Heart right ventricle (tissue), 16 donors: ENCODE data around the gene LRRC55. TPM values are rescaled to one million over a fixed set of nuclear protein-coding genes. Genes with fewer than 3 reads are reported as not detected.

Experiments
- ATAC-seq, 8 donors: fragments of 200-7000 bp; cut with Tn5 transposase; one replicate each; pipeline ENCODE4 v1.9.1; 2020; ENCODE audit warnings: mild to moderate bottlenecking in 8 of 8, moderate library complexity in 8 of 8, moderate number of reproducible peaks in 1 of 8
- DNase-seq, 2 donors: peaks; one replicate each; pipeline ENCODE4 v3.0.0-alpha.2; 2020
- H3K27ac ChIP-seq, 10 donors: fragments of 200-600 bp; sonication (generic) in 2 of 10; one replicate each; pipeline versions ENCODE4 v1.5.0 to v1.8.0; 2020 to 2022; ENCODE audit warnings: mild to moderate bottlenecking in 3 of 10
- H3K27me3 ChIP-seq, 7 donors: fragments of 200-600 bp; one replicate each; pipeline ENCODE4 v1.8.0; 2021 to 2022; ENCODE audit warnings: mild to moderate bottlenecking in 2 of 7
- H3K36me3 ChIP-seq, 9 donors: fragments of 200-600 bp; sonication (generic) in 1 of 9; one replicate each; pipeline versions ENCODE4 v1.5.0 to v1.8.0; 2020 to 2022; ENCODE audit warnings: mild to moderate bottlenecking in 2 of 9
- H3K4me1 ChIP-seq, 9 donors: fragments of 200-600 bp; sonication (generic) in 1 of 9; one replicate each; pipeline versions ENCODE4 v1.5.0 to v1.8.0; 2020 to 2022; ENCODE audit warnings: mild to moderate bottlenecking in 4 of 9
- H3K4me3 ChIP-seq, 10 donors: fragments of 200-600 bp; sonication (generic) in 2 of 10; one replicate each; pipeline versions ENCODE4 v1.5.0 to v1.8.0; 2020 to 2022; ENCODE audit warnings: mild to moderate bottlenecking in 7 of 10, moderate library complexity in 2 of 10
- H3K9me3 ChIP-seq, 11 donors: fragments of 200-600 bp in 10 of 11; sonication (generic) in 2 of 11; one replicate each; pipeline versions ENCODE4 v1.5.0 to v1.8.0; 2013 to 2022; ENCODE audit warnings: mild to moderate bottlenecking in 2 of 11, control low read depth in 1 of 11, moderate library complexity in 1 of 11
- CTCF ChIP-seq, 9 donors: fragments of 200-600 bp; sonication (generic) in 2 of 9; IDR thresholded peaks; one replicate each; pipeline versions ENCODE4 v1.5.0 to v1.8.0; 2021 to 2022; ENCODE audit warnings: antibody characterized with exemption in 9 of 9, mild to moderate bottlenecking in 5 of 9, moderate library complexity in 1 of 9
- WGBS, 2 donors: extraction: QIAGEN DNeasy Blood & Tissue Kit; methylation state at CpG; one replicate each; pipeline ENCODE4 v1.1.7; 2013; ENCODE audit warnings: inconsistent platforms in 1 of 2; 5-methylcytosine and 5-hydroxymethylcytosine counted together
- intact Hi-C, 10 donors: fragments of 100-400 bp; cut with DNase I; formaldehyde crosslinking; loops; one replicate each; pipeline versions ENCODE4 v1.11.1 to v1.14.2; 2022
- polyA plus RNA-seq, 2 donors: library from polyadenylated mRNA; stranded (reverse); fragments of 200-250 nt; gene quantifications; one replicate each; pipeline ENCODE4 v1.2.3, GENCODE V29; 2013
- total RNA-seq, 10 donors: library from RNA; stranded (reverse); fragmentation: NEBNext Ultra II Directional in 3 of 10; extraction: Animal tissue kit (Norgen Biotek cat#: 25700) in 3 of 10; gene quantifications; one replicate each; pipeline versions ENCODE4 v1.2.1 to v1.2.4, GENCODE V29; 2021 to 2023
- donor health status: Arrhythmogenic right ventricular cardiomyopathy.
- donor health status: ischemic (EF 13 %, LVEDD 7.1; RV severe dilation, severe dysfunction).
- donor health status: healthy with polysubstance abuse.
- donor health status: DM: no; HTN: yes; CAD: no.
- donor health status: DM: no; HTN: no; CAD: no.
- donor health status: ischemic (EF 25% LVEDD 6.9; RV normal size, moderate dysfunction).
- donor health status: ischemic (EF 25% LVEDD 5.7; RV mildly dilated, moderate dysfunction).
- donor health status: healthy.
- donor health status: DM: yes; HTN: yes; CAD: no.
- donor health status: Ischemic cardiomyopathy.
- donor health status: ischemic (EF 35%, LVEDD 5.7; RV mildly dilated, moderate dysfunction).
- donor health status: nonischemic (EF 11% LVEDD 7.7; RV severe dilation, severe dysfunction).
- donor health status: DM: yes; HTN: yes; CAD: no.
- donor health status: PGD.
- donor health status: ischemic (EF 29% LVEDD 5.4; RV normal size, mild dysfunction).
- donor health status: nonischemic (EF 23%, LVEDD 6.1; RV moderate dilation, normal function).

Gene LRRC55
- total and polyA plus RNA-seq, 12 donors, result 0.04 to 0.53 (median 0.20) TPM; not detected in 1

- TF ChIP-seq CTCF (IDR thresholded peaks at IDR 0.05), result no peak
- Histone ChIP-seq H3K27ac (no peak overlapping the region), H3K36me3 (no peaks in the 10 kb centered on the region), H3K4me1 (peaks cover 0 to 3% (median 0%) of the 10 kb centered on the region in 9 donors), H3K9me3 (no peaks in the 10 kb centered on the region), H3K4me3 (no peak overlapping the region), H3K27me3 (peaks cover 0 to 5% (median 0%) of the 10 kb centered on the region in 7 donors)
- no peak for ATAC-seq
- no peak for DNase-seq
- intact Hi-C loops, result no loop called here
- WGBS, 2 donors, result 86 to 90% methylated on average over 1 of the region's 1 CpG
Observed at GRCh38 chr11:57158599-57158998, 23.2 kb upstream of the LRRC55 start.

GRCh38 chr11:57160665-57161064 lies 21.1 kb upstream of the LRRC55 start:
- H3K27me3 ChIP-seq, result peaks cover 0 to 5% (median 0%) of the 10 kb centered on the region in 7 donors
- no peak overlapping the region for H3K27ac ChIP-seq
- no peak for TF ChIP-seq CTCF (IDR thresholded peaks at IDR 0.05)
- no peaks in the 10 kb centered on the region for H3K36me3 ChIP-seq
- WGBS, 2 donors, result 89 to 91% methylated on average over 2 of the region's 2 CpGs
- H3K4me1 ChIP-seq, result peaks cover 0 to 6% (median 0%) of the 10 kb centered on the region in 9 donors
- intact Hi-C loops, result no loop called here
- ATAC-seq (no peak), DNase-seq (no peak)
- no peaks in the 10 kb centered on the region for H3K9me3 ChIP-seq
- no peak overlapping the region for H3K4me3 ChIP-seq

GRCh38 chr11:57161351-57161750 lies 20.4 kb upstream of the LRRC55 start:
- DNase-seq (no peak), ATAC-seq (no peak)
- intact Hi-C loops, result no loop called here
- no peaks in the 10 kb centered on the region for H3K36me3 ChIP-seq
- peaks cover 0 to 5% (median 0%) of the 10 kb centered on the region in 7 donors for H3K27me3 ChIP-seq
- 80 to 84% methylated on average over 5 of the region's 5 CpGs for WGBS, 2 donors
- no peaks in the 10 kb centered on the region for H3K9me3 ChIP-seq
- H3K4me1 ChIP-seq, result peaks cover 0 to 6% (median 0%) of the 10 kb centered on the region in 9 donors
- no peak for TF ChIP-seq CTCF (IDR thresholded peaks at IDR 0.05)
- H3K27ac ChIP-seq, result no peak overlapping the region
- no peak overlapping the region for H3K4me3 ChIP-seq

GRCh38 chr11:57162179-57162898 lies 19.4 kb upstream of the LRRC55 start:
- ATAC-seq (peak in 5 of 8 donors; percentile 27 to 63 (median 37)), DNase-seq (no peak)
- Histone ChIP-seq H3K4me1 (peaks cover 0 to 6% (median 0%) of the 10 kb centered on the region in 9 donors), H3K4me3 (no peak overlapping the region), H3K9me3 (no peaks in the 10 kb centered on the region), H3K27me3 (peaks cover 0 to 4% (median 0%) of the 10 kb centered on the region in 7 donors), H3K27ac (no peak overlapping the region), H3K36me3 (no peaks in the 10 kb centered on the region)
- 73 to 78% methylated on average over 6 of the region's 6 CpGs for WGBS, 2 donors
- intact Hi-C loops, result no loop called here
- TF ChIP-seq CTCF (IDR thresholded peaks at IDR 0.05), result no peak
